K562 (cell line): Measurements from ENCODE around the gene SLC9A3.

Experiments used
- ELF4 ChIP-seq: fragments of 450-650 bp; formaldehyde crosslinking; IDR thresholded peaks from 2 replicates; pipeline ENCODE4 v1.4.0; 2022; ENCODE audit warnings: missing genetic modification characterization
- MXI1 ChIP-seq: IDR thresholded peaks from 2 replicates; pipeline ENCODE4 v1.6.1; 2011; ENCODE audit warnings: low read depth, mild to moderate bottlenecking, improper control_type of control experiment, low read length
- SMC3 ChIP-seq: conservative IDR thresholded peaks from 2 replicates; pipeline ENCODE4 v1.6.1; 2011; ENCODE audit warnings: low read depth, low read length, improper control_type of control experiment; ENCODE audit not compliant: insufficient read depth
- TF ChIP-seq, protein P1 (sequence below), 3 experiments: IDR thresholded peaks in 2 of 3; conservative IDR thresholded peaks in 1 of 3; 2 replicates each; pipeline ENCODE4 v1.5.1; 2011 to 2012; ENCODE audit warnings: low read length in 3 of 3, mild to moderate bottlenecking in 3 of 3, control low read depth in 2 of 3, improper control_type of control experiment in 1 of 3, inconsistent platforms in 1 of 3, low read depth in 1 of 3, mixed read lengths in 1 of 3, moderate library complexity in 1 of 3; ENCODE audit not compliant: insufficient read depth in 2 of 3

DNA sequence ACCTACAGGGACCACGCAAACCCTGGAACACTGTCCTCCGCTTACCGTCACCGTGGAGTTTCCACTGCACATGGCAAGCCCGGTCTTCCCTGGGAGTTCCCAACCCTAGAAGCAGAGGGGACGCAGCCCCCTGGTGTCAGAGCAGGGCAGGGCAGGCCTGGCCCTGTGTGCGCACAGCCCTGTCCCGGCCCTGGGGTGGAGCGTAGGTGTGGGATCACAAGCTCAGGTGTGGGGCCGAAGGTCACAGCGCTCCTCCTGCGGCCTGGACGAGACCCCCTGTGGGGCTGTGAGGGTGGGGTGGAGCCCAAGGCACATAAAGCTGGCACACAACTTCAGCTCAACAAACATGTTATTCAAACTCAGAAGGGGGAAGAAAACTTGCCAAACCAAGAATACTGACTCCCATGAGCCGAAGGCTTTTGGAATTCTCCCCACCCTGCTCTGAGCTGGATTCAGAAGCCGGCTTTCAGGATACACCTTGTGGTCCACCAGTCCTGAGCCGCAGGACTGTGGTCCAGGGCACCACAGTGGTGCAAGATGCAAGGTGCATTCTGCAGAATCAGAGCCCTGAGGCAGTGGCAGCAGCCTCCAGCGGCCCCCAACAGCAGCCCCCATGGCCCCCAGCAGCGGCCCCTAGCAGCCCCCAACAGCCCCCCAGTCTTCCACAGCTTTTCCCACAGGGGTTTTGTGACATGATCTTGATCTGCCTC lies 93.1 kb downstream of the SLC9A3 start:
- TF ChIP-seq SMC3 (peak; percentile 82), MXI1 (no peak), ELF4 (CRISPR knock-in tag) (no peak)
- TF ChIP-seq, protein P1, sequence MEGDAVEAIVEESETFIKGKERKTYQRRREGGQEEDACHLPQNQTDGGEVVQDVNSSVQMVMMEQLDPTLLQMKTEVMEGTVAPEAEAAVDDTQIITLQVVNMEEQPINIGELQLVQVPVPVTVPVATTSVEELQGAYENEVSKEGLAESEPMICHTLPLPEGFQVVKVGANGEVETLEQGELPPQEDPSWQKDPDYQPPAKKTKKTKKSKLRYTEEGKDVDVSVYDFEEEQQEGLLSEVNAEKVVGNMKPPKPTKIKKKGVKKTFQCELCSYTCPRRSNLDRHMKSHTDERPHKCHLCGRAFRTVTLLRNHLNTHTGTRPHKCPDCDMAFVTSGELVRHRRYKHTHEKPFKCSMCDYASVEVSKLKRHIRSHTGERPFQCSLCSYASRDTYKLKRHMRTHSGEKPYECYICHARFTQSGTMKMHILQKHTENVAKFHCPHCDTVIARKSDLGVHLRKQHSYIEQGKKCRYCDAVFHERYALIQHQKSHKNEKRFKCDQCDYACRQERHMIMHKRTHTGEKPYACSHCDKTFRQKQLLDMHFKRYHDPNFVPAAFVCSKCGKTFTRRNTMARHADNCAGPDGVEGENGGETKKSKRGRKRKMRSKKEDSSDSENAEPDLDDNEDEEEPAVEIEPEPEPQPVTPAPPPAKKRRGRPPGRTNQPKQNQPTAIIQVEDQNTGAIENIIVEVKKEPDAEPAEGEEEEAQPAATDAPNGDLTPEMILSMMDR (IDR thresholded peaks at IDR 0.05 in 2 of 3, conservative IDR thresholded peaks at IDR 0.05 in 1 of 3; ENCODE audit: insufficient read depth in 2 of 3, low read depth in 1 of 3, low read length in 3 of 3): peak; percentile 80 to 87 (median 86)
